Hepatocyte (in vitro differentiated cells): Measurements from ENCODE around the gene MRGPRX1. TPM values are rescaled to one million over a fixed set of nuclear protein-coding genes. Genes with fewer than 3 reads are reported as not detected.
"Not testable (repeated sequence)": the region's sequence is repeated elsewhere in the genome, so short reads cannot be mapped to it uniquely, and the experiment has no call there.

Experiments
- DNase-seq: peaks from one replicate; pipeline ENCODE4 v3.0.0-alpha.2; 2016; ENCODE audit warnings: low spot score
- H2AFZ ChIP-seq: fragments of 200-600 bp; sonication (generic); 2 replicates; pipeline ENCODE4 v1.6.0; 2016; ENCODE audit warnings: antibody characterized with exemption, mild to moderate bottlenecking
- H3K27ac ChIP-seq: fragments of 200-600 bp; sonication (generic); 2 replicates; pipeline ENCODE4 v1.5.1; 2016; ENCODE audit warnings: mild to moderate bottlenecking
- H3K27me3 ChIP-seq: fragments of 200-600 bp; sonication (generic); 2 replicates; pipeline ENCODE4 v1.6.1; 2016
- H3K36me3 ChIP-seq: fragments of 200-600 bp; sonication (generic); replicated peaks from 2 replicates; pipeline ENCODE4 v1.5.1; 2016; ENCODE audit warnings: low read depth; ENCODE audit not compliant: insufficient read depth
- H3K4me1 ChIP-seq: fragments of 200-600 bp; sonication (generic); 2 replicates; pipeline ENCODE4 v1.5.1; 2016; ENCODE audit warnings: mild to moderate bottlenecking, moderate library complexity; ENCODE audit not compliant: insufficient read depth
- H3K4me2 ChIP-seq: fragments of 200-600 bp; sonication (generic); 2 replicates; pipeline ENCODE4 v1.6.0; 2016
- H3K4me3 ChIP-seq: fragments of 200-600 bp; sonication (generic); 2 replicates; pipeline ENCODE4 v1.5.1; 2016; ENCODE audit warnings: mild to moderate bottlenecking
- H3K79me2 ChIP-seq: fragments of 200-600 bp; sonication (generic); 2 replicates; pipeline ENCODE4 v1.6.0; 2017; ENCODE audit warnings: mild to moderate bottlenecking
- H3K9me2 ChIP-seq: fragments of 200-600 bp; sonication (generic); replicated peaks from 2 replicates; pipeline ENCODE4 v1.6.0; 2017; ENCODE audit warnings: mild to moderate bottlenecking; ENCODE audit not compliant: insufficient read depth
- H3K9me3 ChIP-seq: fragments of 200-600 bp; sonication (generic); 2 replicates; pipeline ENCODE4 v1.5.1; 2016; ENCODE audit warnings: low read depth, mild to moderate bottlenecking
- H4K20me1 ChIP-seq: fragments of 200-600 bp; sonication (generic); 2 replicates; pipeline ENCODE4 v1.6.0; 2016; ENCODE audit warnings: mild to moderate bottlenecking; ENCODE audit not compliant: insufficient read depth, poor library complexity, severe bottlenecking
- CTCF ChIP-seq: fragments of 200-600 bp; sonication (generic); IDR thresholded peaks from 2 replicates; pipeline ENCODE4 v1.5.1; 2016; ENCODE audit warnings: antibody characterized with exemption, mild to moderate bottlenecking; ENCODE audit not compliant: poor library complexity
- EZH2 ChIP-seq: fragments of 200-600 bp; sonication (generic); IDR thresholded peaks from 2 replicates; pipeline ENCODE4 v1.6.1; 2016; ENCODE audit warnings: antibody characterized with exemption, mild to moderate bottlenecking, borderline replicate concordance
- EZH2phosphoT487 ChIP-seq: fragments of 200-600 bp; sonication (generic); IDR thresholded peaks from one replicate; pipeline ENCODE4 v1.6.1; 2018; ENCODE audit warnings: antibody characterized with exemption, mild to moderate bottlenecking, low read depth, moderate library complexity; ENCODE audit not compliant: unreplicated experiment, severe bottlenecking
- WGBS: methylation state at CpG from one replicate; pipeline ENCODE4 v1.1.6; 2016; ENCODE audit warnings: low lambda C conversion rate; ENCODE audit errors: missing lambda C conversion rate; 5-methylcytosine and 5-hydroxymethylcytosine counted together
- polyA plus RNA-seq: library from polyadenylated mRNA; unstranded; fragments of >200 nt; fragmentation: Nextera tagmentation; extraction: Ambion mirVana; gene quantifications from 2 replicates; pipeline ENCODE4 v1.2.1, GENCODE V29; 2016
- total RNA-seq: library from RNA; depleted of rRNA; stranded (reverse); fragments of >200 nt; gene quantifications from 2 replicates; pipeline ENCODE4 v1.2.3, GENCODE V29; 2014

MRGPRX1 gene
- total and polyA plus RNA-seq, 2 experiments from 2014 or later: not detected

DNA sequence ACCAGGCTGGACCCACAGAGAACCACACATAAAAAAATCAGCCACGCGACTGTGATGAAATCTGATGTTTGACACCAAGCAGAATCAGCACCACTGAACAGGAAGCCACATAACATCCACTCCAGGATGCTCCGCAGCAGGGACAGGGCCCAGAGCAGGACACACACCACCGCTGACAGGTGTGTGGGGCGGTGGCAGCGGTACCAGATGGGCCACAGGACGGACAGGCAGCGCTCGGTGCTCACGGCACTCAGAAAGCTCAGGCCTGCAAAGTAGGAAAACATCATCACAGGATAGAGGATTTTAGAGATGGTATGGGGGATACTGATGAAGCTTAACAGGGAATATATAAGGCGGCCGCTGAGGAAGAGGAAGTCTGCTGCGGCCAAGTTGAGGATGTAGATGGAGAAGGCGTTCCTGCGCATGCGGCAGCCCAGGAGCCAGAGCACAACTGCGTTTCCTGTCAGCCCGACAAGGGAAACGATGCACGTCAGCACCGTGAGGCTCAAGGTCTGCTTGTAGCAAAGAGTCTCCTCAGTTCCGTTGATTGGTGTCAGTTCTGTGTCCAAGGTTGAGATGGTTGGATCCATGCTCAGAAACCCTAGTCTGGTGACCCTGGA, 4.9 kb downstream of the MRGPRX1 start:
- no peak overlapping the region for H3K4me2 ChIP-seq
- H2AFZ ChIP-seq: no peak overlapping the region
- H3K27me3 ChIP-seq: no peaks in the 10 kb centered on the region
- TF ChIP-seq CTCF: no peak
- no peak for TF ChIP-seq EZH2
- no peak for TF ChIP-seq EZH2phosphoT487
- no peak for DNase-seq
- 97% methylated on average over 22 of the region's 22 CpGs for WGBS
- no peaks in the 10 kb centered on the region for H3K9me2 ChIP-seq
- H4K20me1 ChIP-seq: no peaks in the 10 kb centered on the region
- H3K4me3 ChIP-seq: no peak overlapping the region
- no peaks in the 10 kb centered on the region for H3K36me3 ChIP-seq
- H3K9me3 ChIP-seq: no peaks in the 10 kb centered on the region
- H3K27ac ChIP-seq: no peak overlapping the region
- H3K79me2 ChIP-seq: no peaks in the 10 kb centered on the region
- H3K4me1 ChIP-seq: no peaks in the 10 kb centered on the region

DNA sequence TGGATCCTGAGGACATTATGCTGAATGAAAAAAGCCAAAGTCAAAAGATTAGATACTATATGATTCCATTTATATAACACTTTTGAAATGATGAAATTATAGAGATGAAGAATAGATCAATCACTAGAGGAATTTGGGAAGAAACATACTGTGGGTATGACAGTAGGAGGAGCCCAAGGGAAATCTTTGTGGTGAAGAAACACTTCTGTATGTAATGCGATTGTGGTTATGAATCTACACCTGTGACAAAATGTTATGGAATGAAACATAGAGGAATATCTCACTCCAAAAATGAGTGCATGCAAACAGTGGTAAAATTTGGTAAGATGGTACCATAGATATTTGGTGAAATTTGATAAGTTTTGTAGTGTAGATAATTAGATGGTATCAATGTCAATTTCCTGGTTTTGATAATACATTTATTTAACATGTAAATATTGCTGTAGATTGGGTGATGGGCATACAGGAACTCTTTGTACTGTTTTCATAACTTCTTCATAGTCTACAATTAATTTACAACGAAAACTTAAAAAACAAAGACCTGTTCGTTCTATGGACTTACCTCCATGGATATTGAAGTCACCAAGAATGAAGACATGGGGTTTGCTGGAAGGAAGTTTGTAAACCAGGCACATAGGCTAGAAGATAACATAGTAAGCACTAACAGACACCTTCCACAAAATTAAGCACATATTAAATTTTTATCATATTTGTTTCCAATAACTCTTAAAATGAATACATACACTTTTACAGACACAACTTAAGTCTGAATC, 11.5 kb downstream of the MRGPRX1 start:
- Histone ChIP-seq H3K4me2 (no peak overlapping the region), H3K9me2 (no peaks in the 10 kb centered on the region), H3K27me3 (no peaks in the 10 kb centered on the region), H3K27ac (no peak overlapping the region), H3K4me3 (no peak overlapping the region), H4K20me1 (no peaks in the 10 kb centered on the region), H3K36me3 (no peaks in the 10 kb centered on the region), H3K9me3 (no peaks in the 10 kb centered on the region), H3K4me1 (no peaks in the 10 kb centered on the region), H3K79me2 (no peaks in the 10 kb centered on the region), H2AFZ (no peak overlapping the region)
- no peak for DNase-seq
- no peak for TF ChIP-seq EZH2phosphoT487
- TF ChIP-seq CTCF: no peak
- no peak for TF ChIP-seq EZH2
- 96% methylated on average over 3 of the region's 3 CpGs for WGBS

DNA sequence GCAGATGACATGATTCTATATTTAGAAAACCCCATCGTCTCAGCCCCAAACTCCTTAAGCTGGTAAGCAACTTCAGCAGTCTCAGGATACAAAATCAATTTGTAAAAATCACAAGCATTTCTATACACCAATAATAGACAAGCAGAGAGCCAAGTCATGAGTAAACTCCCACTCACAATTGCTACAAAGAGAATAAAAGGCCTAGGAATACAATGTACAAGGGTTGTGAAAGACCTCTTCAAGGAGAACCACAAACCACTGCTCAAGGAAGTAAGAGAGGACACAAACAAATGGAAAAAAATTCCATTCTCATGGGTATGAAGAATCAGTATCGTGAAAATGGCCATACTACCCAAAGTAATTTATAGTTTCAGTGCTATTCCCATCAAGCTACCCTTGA, 13.8 kb downstream of the MRGPRX1 start:
- WGBS: 79% methylated on average over 2 of the region's 2 CpGs
- not testable (repeated sequence) for H3K27me3 ChIP-seq, H4K20me1 ChIP-seq, H3K27ac ChIP-seq, DNase-seq, H3K9me3 ChIP-seq, H3K36me3 ChIP-seq, H3K4me2 ChIP-seq, H3K4me3 ChIP-seq, H3K9me2 ChIP-seq, H3K4me1 ChIP-seq, H3K79me2 ChIP-seq, H2AFZ ChIP-seq

DNA sequence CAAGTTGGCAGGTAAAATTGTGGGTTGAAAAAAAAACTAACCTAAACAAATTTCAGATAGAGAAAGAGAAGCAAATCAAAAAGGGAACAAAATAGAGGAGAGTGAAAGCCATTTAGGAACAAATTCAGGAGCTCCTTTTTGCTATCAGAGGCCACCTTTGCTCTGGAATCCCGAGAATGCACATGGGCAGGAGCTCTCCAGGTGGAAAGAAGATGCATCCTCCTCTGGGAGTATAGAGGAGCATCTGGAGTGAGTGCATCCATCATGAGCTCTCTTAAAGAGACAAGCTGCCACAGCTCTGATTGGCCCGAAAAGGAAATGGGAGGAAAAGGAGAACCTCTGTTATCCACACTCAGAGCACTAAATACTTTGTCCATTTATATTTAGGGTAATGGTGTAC, 26.3 kb downstream of the MRGPRX1 start:
- WGBS: 63% methylated on average over 2 of the region's 2 CpGs
- TF ChIP-seq EZH2phosphoT487: no peak
- TF ChIP-seq CTCF: no peak
- no peak for TF ChIP-seq EZH2
- no peak overlapping the region for H3K4me2 ChIP-seq

More for the DNA sequence above, 26.3 kb downstream of the MRGPRX1 start:
- no peak for DNase-seq
- no peaks in the 10 kb centered on the region for H3K9me2 ChIP-seq
- H3K27ac ChIP-seq: no peak overlapping the region
- H3K79me2 ChIP-seq: no peaks in the 10 kb centered on the region
- H4K20me1 ChIP-seq: no peaks in the 10 kb centered on the region
- no peaks in the 10 kb centered on the region for H3K36me3 ChIP-seq
- no peaks in the 10 kb centered on the region for H3K9me3 ChIP-seq
- H3K4me3 ChIP-seq: no peak overlapping the region
- no peaks in the 10 kb centered on the region for H3K4me1 ChIP-seq
- H2AFZ ChIP-seq: no peak overlapping the region
- no peaks in the 10 kb centered on the region for H3K27me3 ChIP-seq
